ENCODE measurements around the gene LIPG.

DNA sequence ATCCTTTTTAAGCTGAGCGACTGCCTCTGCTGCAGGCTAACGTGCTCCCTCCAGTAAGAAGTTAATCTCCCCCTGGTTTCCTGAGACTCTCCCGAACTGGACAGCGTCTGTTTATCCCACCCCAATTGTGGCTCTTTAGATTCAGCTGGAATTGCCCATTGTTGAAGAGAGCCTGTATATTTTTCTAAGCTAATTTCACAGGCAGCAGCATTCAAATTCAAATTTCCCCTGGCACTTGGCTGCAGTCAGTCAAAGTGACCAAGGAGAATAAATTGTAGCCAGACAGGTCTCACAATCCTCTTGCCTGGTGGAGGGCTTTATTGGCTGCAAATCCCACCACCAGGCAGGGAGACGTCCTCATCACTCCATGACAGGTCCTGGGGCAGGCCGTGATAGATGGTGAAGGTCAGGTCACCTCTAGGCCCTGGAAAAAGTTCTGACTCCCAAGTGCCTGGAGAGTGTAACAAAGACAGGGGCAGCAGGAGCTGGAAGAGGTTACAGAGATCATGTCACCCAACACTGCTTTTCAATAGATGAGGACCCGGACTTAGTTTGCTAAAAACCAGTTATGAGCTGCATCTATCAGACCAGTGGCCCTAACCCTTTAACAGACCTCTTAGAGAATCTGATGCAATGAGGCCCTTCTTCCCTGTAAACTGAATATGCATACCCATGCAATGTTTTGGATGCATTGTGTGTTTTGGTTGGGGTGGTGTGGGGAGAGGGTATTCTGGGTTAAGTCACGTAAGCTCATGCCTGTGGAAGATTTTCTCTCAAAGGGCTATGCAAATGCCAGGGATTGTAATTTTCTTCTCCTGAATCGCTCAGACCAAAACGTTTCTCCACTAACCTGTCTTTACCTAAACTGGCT, 42.5 kb upstream of the LIPG start:
- TF ChIP-seq, protein P1, sequence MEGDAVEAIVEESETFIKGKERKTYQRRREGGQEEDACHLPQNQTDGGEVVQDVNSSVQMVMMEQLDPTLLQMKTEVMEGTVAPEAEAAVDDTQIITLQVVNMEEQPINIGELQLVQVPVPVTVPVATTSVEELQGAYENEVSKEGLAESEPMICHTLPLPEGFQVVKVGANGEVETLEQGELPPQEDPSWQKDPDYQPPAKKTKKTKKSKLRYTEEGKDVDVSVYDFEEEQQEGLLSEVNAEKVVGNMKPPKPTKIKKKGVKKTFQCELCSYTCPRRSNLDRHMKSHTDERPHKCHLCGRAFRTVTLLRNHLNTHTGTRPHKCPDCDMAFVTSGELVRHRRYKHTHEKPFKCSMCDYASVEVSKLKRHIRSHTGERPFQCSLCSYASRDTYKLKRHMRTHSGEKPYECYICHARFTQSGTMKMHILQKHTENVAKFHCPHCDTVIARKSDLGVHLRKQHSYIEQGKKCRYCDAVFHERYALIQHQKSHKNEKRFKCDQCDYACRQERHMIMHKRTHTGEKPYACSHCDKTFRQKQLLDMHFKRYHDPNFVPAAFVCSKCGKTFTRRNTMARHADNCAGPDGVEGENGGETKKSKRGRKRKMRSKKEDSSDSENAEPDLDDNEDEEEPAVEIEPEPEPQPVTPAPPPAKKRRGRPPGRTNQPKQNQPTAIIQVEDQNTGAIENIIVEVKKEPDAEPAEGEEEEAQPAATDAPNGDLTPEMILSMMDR (IDR thresholded peaks at IDR 0.05), result no peak
- no peak for TF ChIP-seq POLR2A (IDR thresholded peaks at IDR 0.05; ENCODE audit: low read length)
- no peak for TF ChIP-seq CHD2 (IDR thresholded peaks at IDR 0.05; ENCODE audit: low read length, partially characterized antibody)
- no peak for TF ChIP-seq PBX3 (IDR thresholded peaks at IDR 0.05)
- TF ChIP-seq, protein P2, sequence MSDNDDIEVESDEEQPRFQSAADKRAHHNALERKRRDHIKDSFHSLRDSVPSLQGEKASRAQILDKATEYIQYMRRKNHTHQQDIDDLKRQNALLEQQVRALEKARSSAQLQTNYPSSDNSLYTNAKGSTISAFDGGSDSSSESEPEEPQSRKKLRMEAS (IDR thresholded peaks at IDR 0.05), result no peak
- TF ChIP-seq MAFK (IDR thresholded peaks at IDR 0.05; ENCODE audit: partially characterized antibody), result no peak

Data from A549 (cell line).